Measurements from ENCODE around the gene ARGLU1.

- TF ChIP-seq, protein P1, sequence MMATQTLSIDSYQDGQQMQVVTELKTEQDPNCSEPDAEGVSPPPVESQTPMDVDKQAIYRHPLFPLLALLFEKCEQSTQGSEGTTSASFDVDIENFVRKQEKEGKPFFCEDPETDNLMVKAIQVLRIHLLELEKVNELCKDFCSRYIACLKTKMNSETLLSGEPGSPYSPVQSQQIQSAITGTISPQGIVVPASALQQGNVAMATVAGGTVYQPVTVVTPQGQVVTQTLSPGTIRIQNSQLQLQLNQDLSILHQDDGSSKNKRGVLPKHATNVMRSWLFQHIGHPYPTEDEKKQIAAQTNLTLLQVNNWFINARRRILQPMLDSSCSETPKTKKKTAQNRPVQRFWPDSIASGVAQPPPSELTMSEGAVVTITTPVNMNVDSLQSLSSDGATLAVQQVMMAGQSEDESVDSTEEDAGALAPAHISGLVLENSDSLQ (IDR thresholded peaks at IDR 0.05) = no peak
- TF ChIP-seq SP1 (IDR thresholded peaks at IDR 0.05) (no peak), FOXA1 (IDR thresholded peaks at IDR 0.05) (no peak), BHLHE40 (IDR thresholded peaks at IDR 0.05; ENCODE audit: borderline replicate concordance) (no peak), SUZ12 (IDR thresholded peaks at IDR 0.05) (no peak), CTBP1 (IDR thresholded peaks at IDR 0.05; ENCODE audit: borderline replicate concordance) (no peak), FOXM1 (IDR thresholded peaks at IDR 0.05; ENCODE audit: borderline replicate concordance) (no peak), L3MBTL2 (conservative IDR thresholded peaks at IDR 0.05) (no peak), NFRKB (IDR thresholded peaks at IDR 0.05) (no peak), HDGF (IDR thresholded peaks at IDR 0.05; ENCODE audit: borderline replicate concordance) (no peak)
These were observed 18.8 kb upstream of the ARGLU1 start for GRCh38 chr13:106586648-106587166.
